HepG2 (cell line): ENCODE results near the gene HES6. TPM values are rescaled to one million over a fixed set of nuclear protein-coding genes. Genes with fewer than 3 reads are reported as not detected.
A peak's percentile ranks its signal among the peaks of the same experiment; 100 is the strongest.

ENCODE experiments used
- ATAC-seq: fragments of 200-7000 bp; cut with Tn5 transposase; 3 replicates; pipeline ENCODE4 v1.9.1; 2020; ENCODE audit warnings: mild to moderate bottlenecking, moderate library complexity
- BruUV-seq: library from RNA; stranded (reverse); fragments of 400-500 nt; replicated peaks from 2 replicates; lab custom pipeline; 2021; lab: Mats Ljungman, UMichigan
- CTCF ChIA-PET: fragments of 300-600 bp; formaldehyde crosslinking; extraction: SDS; loops from one replicate; lab custom pipeline; 2021; ENCODE audit warnings: low total read pairs, inconsistent platforms, low intra/inter-chr PET ratio; lab: Yijun Ruan, JAX
- POLR2A ChIA-PET: fragments of 350-600 bp; sonication (Branson Sonifier 250); formaldehyde crosslinking; loops from one replicate; lab custom pipeline; 2020; ENCODE audit warnings: antibody characterized with exemption, inconsistent platforms; lab: Yijun Ruan, JAX
- DNase-seq: peaks from one replicate; pipeline ENCODE4 v3.0.0-alpha.2; 2015; ENCODE audit warnings: low spot score
- FAIRE-seq: peaks from 3 replicates; lab custom pipeline; 2011; peaks lifted over from hg19 to GRCh38; lab: Jason Lieb, UNC
- H2AFZ ChIP-seq: one replicate; pipeline ENCODE4 v1.6.1; 2011; ENCODE audit warnings: low read length, inconsistent platforms
- H3K27ac ChIP-seq: fragments of 300-600 bp; 3 replicates; pipeline ENCODE4 v1.8.0; 2011; ENCODE audit warnings: mixed run types, mild to moderate bottlenecking, mixed read lengths, low read length, inconsistent platforms; ENCODE audit not compliant: insufficient read depth; ENCODE audit errors: extremely low read length
- H3K27me3 ChIP-seq, 2 experiments: fragments of 200-600 bp in 1 of 2; 2 replicates in 1 of 2; 3 replicates in 1 of 2; pipeline versions ENCODE4 v1.6.0 to v1.8.0; 2011; ENCODE audit warnings: low read length in 2 of 2, mild to moderate bottlenecking in 2 of 2, moderate library complexity in 2 of 2, inconsistent platforms in 1 of 2; ENCODE audit not compliant: insufficient read depth in 2 of 2, control insufficient read depth in 1 of 2
- H3K36me3 ChIP-seq, 2 experiments: fragments of 200-600 bp in 1 of 2; replicated peaks in 1 of 2; 2 replicates in 1 of 2; 3 replicates in 1 of 2; pipeline versions ENCODE4 v1.5.1 to v1.8.0; 2011; ENCODE audit warnings: low read length in 2 of 2, inconsistent platforms in 1 of 2; ENCODE audit not compliant: insufficient read depth in 2 of 2, control insufficient read depth in 1 of 2
- H3K4me1 ChIP-seq: 2 replicates; pipeline ENCODE4 v1.5.1; 2012; ENCODE audit warnings: low read length, inconsistent platforms; ENCODE audit not compliant: insufficient read depth
- H3K4me2 ChIP-seq: 2 replicates; pipeline ENCODE4 v1.6.0; 2011; ENCODE audit warnings: low read depth, low read length, inconsistent platforms
- H3K4me3 ChIP-seq, 3 experiments: fragments of 200-600 bp in 1 of 3; sonication (generic), shearing (Covaris generic) in 1 of 3; replicated peaks in 1 of 3; 2 replicates each; pipeline ENCODE4 v1.5.1; 2011 to 2016; ENCODE audit warnings: low read length in 3 of 3, inconsistent platforms in 2 of 3, low read depth in 2 of 3, mild to moderate bottlenecking in 2 of 3, control low read depth in 1 of 3, mixed read lengths in 1 of 3; ENCODE audit not compliant: insufficient read depth in 1 of 3
- H3K79me2 ChIP-seq: one replicate; pipeline ENCODE4 v1.6.1; 2011; ENCODE audit warnings: low read length, inconsistent platforms; ENCODE audit not compliant: insufficient read depth
- H3K9ac ChIP-seq: 2 replicates; pipeline ENCODE4 v1.6.0; 2011; ENCODE audit warnings: mild to moderate bottlenecking, low read depth, low read length, inconsistent platforms; ENCODE audit not compliant: insufficient read depth
- H3K9me3 ChIP-seq: 2 replicates; pipeline ENCODE4 v1.5.1; 2012; ENCODE audit warnings: mild to moderate bottlenecking, low read length
- H4K20me1 ChIP-seq: 2 replicates; pipeline ENCODE4 v1.6.0; 2011; ENCODE audit warnings: inconsistent platforms, mild to moderate bottlenecking, low read length, moderate library complexity; ENCODE audit not compliant: insufficient read depth
- EED ChIP-seq: sonication (generic); formaldehyde crosslinking; IDR thresholded peaks from 2 replicates; pipeline ENCODE4 v1.5.0; 2020; ENCODE audit warnings: mild to moderate bottlenecking, missing genetic modification reagents
- HDAC1 ChIP-seq: sonication (generic); formaldehyde crosslinking; IDR thresholded peaks from 2 replicates; pipeline ENCODE4 v1.5.1; 2020; ENCODE audit warnings: mild to moderate bottlenecking, missing genetic modification reagents
- HES4 ChIP-seq: sonication (generic); formaldehyde crosslinking; IDR thresholded peaks from 2 replicates; pipeline ENCODE4 v1.9.0; 2021; ENCODE audit warnings: mild to moderate bottlenecking, missing genetic modification reagents, borderline replicate concordance
- POGK ChIP-seq: sonication (generic); formaldehyde crosslinking; conservative IDR thresholded peaks from 2 replicates; pipeline ENCODE4 v1.8.0; 2022; ENCODE audit warnings: mild to moderate bottlenecking, moderate library complexity, missing genetic modification reagents
- SNAI1 ChIP-seq: sonication (generic); formaldehyde crosslinking; IDR thresholded peaks from 2 replicates; pipeline ENCODE4 v1.5.0; 2020; ENCODE audit warnings: mild to moderate bottlenecking, missing genetic modification reagents, borderline replicate concordance
- ZFP36 ChIP-seq: fragments of 150-350 bp; IDR thresholded peaks from 2 replicates; pipeline ENCODE4 v1.6.1; 2018; ENCODE audit warnings: borderline replicate concordance, low read length, low read depth; ENCODE audit not compliant: partially characterized antibody
- ZNF687 ChIP-seq: sonication (generic); formaldehyde crosslinking; IDR thresholded peaks from 2 replicates; pipeline ENCODE4 v1.5.1; 2020; ENCODE audit warnings: mild to moderate bottlenecking, missing genetic modification reagents, moderate library complexity
- ZNF768 ChIP-seq: sonication (generic); formaldehyde crosslinking; IDR thresholded peaks from 2 replicates; pipeline ENCODE4 v1.4.0; 2020; ENCODE audit warnings: missing genetic modification reagents
- WGBS: methylation state at CpG from one replicate; pipeline ENCODE4 v1.1.6; 2017; ENCODE audit warnings: low lambda C conversion rate; 5-methylcytosine and 5-hydroxymethylcytosine counted together
- in situ Hi-C: cut with HindIII; loops from 2 replicates; pipeline ENCODE4 v1.10.0; 2017; ENCODE audit warnings: low pct_unique_long_range_greater_than_20kb; ENCODE audit not compliant: extremely low pct_ligation_motif_present
- intact Hi-C: fragments of 100-400 bp; cut with micrococcal nuclease; formaldehyde crosslinking; loops from one replicate; pipeline ENCODE4 v1.10.0; 2022; ENCODE audit not compliant: unreplicated experiment
- polyA plus RNA-seq, 8 experiments: library from polyadenylated mRNA; depleted of rRNA in 3 of 8; stranded (reverse) in 7 of 8; unstranded in 1 of 8; fragments of >200 nt; fragmentation: Illumina TruSeq in 4 of 8; extraction: Trizol in 4 of 8; gene quantifications; 2 replicates each; pipeline versions ENCODE4 v1.2.1 to v1.2.3, GENCODE V29; 2011 to 2016; ENCODE audit warnings: low read depth in 4 of 8, missing spikeins in 1 of 8, mixed read lengths in 1 of 8; ENCODE audit not compliant: insufficient read depth in 1 of 8
- total RNA-seq, 5 experiments: library from RNA; depleted of rRNA; stranded (reverse); fragments of >200 nt; fragmentation: Illumina TruSeq; extraction: Trizol; gene quantifications; 2 replicates each; pipeline ENCODE4 v1.2.3, GENCODE V29; 2016; ENCODE audit warnings: low read depth in 1 of 5

Gene HES6
- total and polyA plus RNA-seq, 2 of the 13 experiments (the other 11 are each of a cell fraction or from before 2014, with no cell fraction given) = 19.5 to 82.8 TPM

- FAIRE-seq (no peak), ATAC-seq (peak; percentile 37), DNase-seq (no peak)
- Histone ChIP-seq H2AFZ (no peak overlapping the region), H4K20me1 (no peaks in the 10 kb centered on the region), H3K79me2 (no peaks in the 10 kb centered on the region), H3K9ac (no peak overlapping the region), H3K4me1 (peaks cover 13% of the 10 kb centered on the region; the same call in 1 of the 2 replicates), H3K36me3 (no peaks in the 10 kb centered on the region), H3K4me2 (no peak overlapping the region), H3K27ac (no peak overlapping the region), H3K27me3 (peaks cover 17 to 76% of the 10 kb centered on the region in 2 experiments), H3K4me3 (no peak overlapping the region; a peak in 1 of 6 replicates), H3K9me3 (no peaks in the 10 kb centered on the region)
- TF ChIP-seq HES4 (0 out of 2 replicates have a peak, but pooled peaks have one; percentile 24), SNAI1 (CRISPR knock-in tag) (no peak), ZFP36 (peak; percentile 31)
- POLR2A ChIA-PET = interaction anchor here (1.3 kb wide), 1 partner anchor 12 kb away, joined by 3 read pairs; no protein-coding TSS in a partner anchor
- in situ Hi-C loops (no loop called here), intact Hi-C loops (no loop called here)
- WGBS = 40% methylated on average over 7 of the region's 8 CpGs
- CTCF ChIA-PET = no interaction called here
- no TSS peak for BruUV-seq
Measured at GRCh38 chr2:238226698-238227586, 12.9 kb downstream of the HES6 start.

- ChIA-PET CTCF (no interaction called here), POLR2A (interaction anchor here (1.3 to 1.4 kb wide), 2 partner anchors 10 to 13 kb away, joined by 3 to 5 read pairs; no protein-coding TSS in a partner anchor)
- FAIRE-seq (no peak), ATAC-seq (peak; percentile 48), DNase-seq (no peak)
- H3K9me3 ChIP-seq = no peaks in the 10 kb centered on the region
- H3K27me3 ChIP-seq = peaks cover 17 to 76% of the 10 kb centered on the region in 2 experiments
- no peak overlapping the region for H2AFZ ChIP-seq
- intact Hi-C loops (no loop called here), in situ Hi-C loops (no loop called here)
- H3K4me2 ChIP-seq = peak overlapping the region; percentile 51
- no peaks in the 10 kb centered on the region for H3K79me2 ChIP-seq
- H3K4me1 ChIP-seq = peaks cover 18% of the 10 kb centered on the region; the same call in 1 of the 2 replicates
- H4K20me1 ChIP-seq = no peaks in the 10 kb centered on the region
- no peaks in the 10 kb centered on the region for H3K36me3 ChIP-seq
- H3K9ac ChIP-seq = no peak overlapping the region
- no TSS peak for BruUV-seq
- H3K27ac ChIP-seq = no peak overlapping the region
- WGBS = 44% methylated on average over 35 of the region's 38 CpGs
- peak overlapping the region in 1 of 3 experiments; percentile 35; a peak in 1 of 6 replicates for H3K4me3 ChIP-seq
- 0 out of 2 replicates have a peak, but pooled peaks have one; percentile 75 for TF ChIP-seq POGK (CRISPR knock-in tag)
- TF ChIP-seq ZNF768 (CRISPR knock-in tag) = peak; percentile 10; the same call in 1 of the 2 replicates
- TF ChIP-seq HDAC1 = no peak
- peak; percentile 49 for TF ChIP-seq ZNF687
- TF ChIP-seq EED (CRISPR knock-in tag) = 0 out of 2 replicates have a peak, but pooled peaks have one; percentile 25
Measured at GRCh38 chr2:238225911-238226697, 13.7 kb downstream of the HES6 start.
